Muscle layer of colon (tissue), 2 donors: Measurements from ENCODE around the gene ROBO2.

ENCODE experiments used
- H3K27ac ChIP-seq: one replicate; pipeline ENCODE4 v1.7.0; 2013; ENCODE audit warnings: low read depth, mild to moderate bottlenecking, low read length, moderate library complexity
- H3K27me3 ChIP-seq, 2 donors: one replicate each; pipeline ENCODE4 v1.7.0; 2013; ENCODE audit warnings: low read length in 2 of 2, mild to moderate bottlenecking in 2 of 2; ENCODE audit not compliant: insufficient read depth in 2 of 2, control insufficient read depth in 1 of 2
- H3K36me3 ChIP-seq: one replicate; pipeline ENCODE4 v1.7.0; 2013; ENCODE audit warnings: mild to moderate bottlenecking, low read length; ENCODE audit not compliant: insufficient read depth
- H3K4me1 ChIP-seq: one replicate; pipeline ENCODE4 v1.7.0; 2013; ENCODE audit warnings: mild to moderate bottlenecking, low read length; ENCODE audit not compliant: insufficient read depth
- H3K4me3 ChIP-seq, 2 donors: one replicate each; pipeline ENCODE4 v1.7.0; 2013; ENCODE audit warnings: low read length in 2 of 2, low read depth in 1 of 2, mild to moderate bottlenecking in 1 of 2, moderate library complexity in 1 of 2
- H3K9ac ChIP-seq: one replicate; pipeline ENCODE4 v1.7.0; 2013; ENCODE audit warnings: low read length
- H3K9me3 ChIP-seq: one replicate; pipeline ENCODE4 v1.7.0; 2013; ENCODE audit warnings: mild to moderate bottlenecking, low read length
- donor health status: abdominal sarcoma.
- donor health status: Adenocarcinoma of cecum.

Gene ROBO2

GRCh38 chr3:77553240-77553639 is 513.3 kb downstream of the ROBO2 start:
- Histone ChIP-seq H3K27me3 (no peaks in the 10 kb centered on the region), H3K36me3 (no peaks in the 10 kb centered on the region), H3K27ac (no peak overlapping the region), H3K4me1 (no peaks in the 10 kb centered on the region), H3K9ac (no peak overlapping the region), H3K9me3 (no peaks in the 10 kb centered on the region), H3K4me3 (no peak overlapping the region)

- no peaks in the 10 kb centered on the region for H3K4me1 ChIP-seq
- H3K9ac ChIP-seq, result no peak overlapping the region
- no peaks in the 10 kb centered on the region for H3K36me3 ChIP-seq
- no peak overlapping the region for H3K4me3 ChIP-seq
- no peak overlapping the region for H3K27ac ChIP-seq
- no peaks in the 10 kb centered on the region for H3K27me3 ChIP-seq
- H3K9me3 ChIP-seq, result no peaks in the 10 kb centered on the region
Measured at GRCh38 chr3:77562089-77562488, 522.2 kb downstream of the ROBO2 start.

GRCh38 chr3:77563012-77563411 is 523.1 kb downstream of the ROBO2 start:
- H3K36me3 ChIP-seq, result no peaks in the 10 kb centered on the region
- no peak overlapping the region for H3K9ac ChIP-seq
- no peak overlapping the region for H3K27ac ChIP-seq
- H3K4me3 ChIP-seq, result no peak overlapping the region
- H3K9me3 ChIP-seq, result no peaks in the 10 kb centered on the region
- no peaks in the 10 kb centered on the region for H3K27me3 ChIP-seq
- no peaks in the 10 kb centered on the region for H3K4me1 ChIP-seq

DNA sequence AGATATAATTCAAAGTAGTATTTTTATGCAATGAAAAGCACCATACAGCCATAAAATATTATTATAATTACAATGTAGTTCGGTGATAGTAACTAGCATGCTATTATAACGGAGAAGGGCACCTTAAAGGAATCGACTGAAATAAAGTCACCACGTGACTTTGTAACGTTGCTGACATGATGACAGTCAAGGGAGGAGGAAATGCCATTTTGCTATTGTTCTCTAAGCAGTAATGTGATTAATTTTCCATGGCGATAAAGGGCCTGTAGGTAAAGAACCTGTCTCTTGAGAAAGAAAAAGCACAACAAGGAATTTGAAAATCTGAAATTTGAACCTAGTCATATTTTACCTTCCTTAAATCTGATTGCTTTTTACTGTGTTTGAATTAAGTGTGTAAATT is 526.2 kb downstream of the ROBO2 start:
- Histone ChIP-seq H3K9ac (no peak overlapping the region), H3K36me3 (no peaks in the 10 kb centered on the region), H3K9me3 (no peaks in the 10 kb centered on the region), H3K27ac (no peak overlapping the region), H3K4me3 (no peak overlapping the region), H3K27me3 (no peaks in the 10 kb centered on the region), H3K4me1 (no peaks in the 10 kb centered on the region)

DNA sequence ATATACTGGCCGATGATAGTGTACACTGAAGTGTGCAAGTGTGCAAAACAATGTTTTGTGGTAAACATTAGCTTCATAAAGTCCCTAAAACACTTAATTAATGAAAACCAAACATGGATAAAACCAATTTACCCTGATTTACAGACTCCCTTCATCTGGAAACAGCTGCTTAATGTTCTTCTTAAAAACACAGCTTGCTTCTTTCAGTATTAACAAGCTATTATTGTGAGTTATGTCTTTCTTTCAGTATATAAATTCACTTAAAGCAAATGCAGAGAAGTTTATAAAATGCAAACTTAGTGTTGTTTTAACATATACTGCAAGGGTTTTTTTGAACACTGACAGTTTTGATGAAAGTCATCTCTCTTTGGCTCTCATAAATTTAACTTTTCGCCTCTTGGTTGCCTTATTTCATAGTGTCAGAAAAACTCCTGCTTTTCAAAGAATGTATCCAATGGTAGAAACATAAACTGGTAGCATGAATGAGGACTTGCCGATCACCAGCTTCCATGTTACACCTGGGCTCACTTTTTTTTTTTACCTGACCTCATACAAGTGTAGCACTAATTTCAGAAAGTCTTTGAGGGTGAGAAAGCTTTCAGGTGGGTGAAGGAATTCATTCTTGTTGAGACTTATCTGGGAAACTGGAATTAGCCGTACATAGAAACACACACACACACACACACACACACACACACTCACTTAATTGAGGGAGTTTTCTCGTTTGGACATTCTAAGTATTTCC is 532.2 kb downstream of the ROBO2 start:
- no peaks in the 10 kb centered on the region for H3K36me3 ChIP-seq
- H3K27ac ChIP-seq, result no peak overlapping the region
- H3K9me3 ChIP-seq, result no peaks in the 10 kb centered on the region
- no peaks in the 10 kb centered on the region for H3K27me3 ChIP-seq
- no peak overlapping the region for H3K4me3 ChIP-seq
- H3K4me1 ChIP-seq, result no peaks in the 10 kb centered on the region
- no peak overlapping the region for H3K9ac ChIP-seq

GRCh38 chr3:77577264-77577663 is 537.4 kb downstream of the ROBO2 start:
- no peak overlapping the region for H3K9ac ChIP-seq
- no peaks in the 10 kb centered on the region for H3K27me3 ChIP-seq
- H3K27ac ChIP-seq, result no peak overlapping the region
- no peaks in the 10 kb centered on the region for H3K36me3 ChIP-seq
- no peaks in the 10 kb centered on the region for H3K9me3 ChIP-seq
- H3K4me1 ChIP-seq, result no peaks in the 10 kb centered on the region
- H3K4me3 ChIP-seq, result no peak overlapping the region

GRCh38 chr3:77586216-77586615 is 546.3 kb downstream of the ROBO2 start:
- no peak overlapping the region for H3K4me3 ChIP-seq
- H3K9ac ChIP-seq, result no peak overlapping the region
- no peaks in the 10 kb centered on the region for H3K9me3 ChIP-seq
- no peak overlapping the region for H3K27ac ChIP-seq
- no peaks in the 10 kb centered on the region for H3K27me3 ChIP-seq
- no peaks in the 10 kb centered on the region for H3K36me3 ChIP-seq
- no peaks in the 10 kb centered on the region for H3K4me1 ChIP-seq

GRCh38 chr3:77588863-77589262 is 549.0 kb downstream of the ROBO2 start:
- no peaks in the 10 kb centered on the region for H3K4me1 ChIP-seq
- H3K27me3 ChIP-seq, result no peaks in the 10 kb centered on the region
- H3K9me3 ChIP-seq, result no peaks in the 10 kb centered on the region
- H3K9ac ChIP-seq, result no peak overlapping the region
- no peak overlapping the region for H3K27ac ChIP-seq
- H3K36me3 ChIP-seq, result no peaks in the 10 kb centered on the region
- no peak overlapping the region for H3K4me3 ChIP-seq

DNA sequence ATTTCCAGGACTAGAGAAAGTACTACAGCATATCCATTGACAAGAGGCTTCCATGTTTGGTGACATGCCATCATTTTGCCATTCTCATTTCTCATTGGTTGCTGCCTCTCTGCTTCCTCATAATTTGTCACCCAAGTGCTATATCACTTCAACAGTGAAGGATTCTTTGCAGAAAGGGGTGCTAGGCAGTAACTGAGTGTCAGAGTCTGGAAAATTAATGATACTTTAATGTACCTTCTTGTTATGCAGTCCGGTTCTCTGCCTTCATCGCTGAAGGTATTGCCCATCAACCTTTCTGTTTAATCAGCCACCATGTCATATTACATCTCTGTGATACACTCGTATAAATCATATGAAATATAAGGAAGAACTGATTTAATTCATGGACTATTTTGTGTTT is 550.3 kb downstream of the ROBO2 start:
- Histone ChIP-seq H3K9ac (no peak overlapping the region), H3K4me3 (no peak overlapping the region), H3K4me1 (no peaks in the 10 kb centered on the region)

GRCh38 chr3:77595371-77595870 is 555.5 kb downstream of the ROBO2 start:
- Histone ChIP-seq H3K27me3 (no peaks in the 10 kb centered on the region), H3K36me3 (no peaks in the 10 kb centered on the region), H3K4me1 (no peaks in the 10 kb centered on the region), H3K9me3 (no peaks in the 10 kb centered on the region), H3K4me3 (no peak overlapping the region), H3K27ac (no peak overlapping the region), H3K9ac (no peak overlapping the region)

More for the DNA sequence above, 550.3 kb downstream of the ROBO2 start:
- Histone ChIP-seq H3K36me3 (no peaks in the 10 kb centered on the region), H3K27me3 (no peaks in the 10 kb centered on the region), H3K27ac (no peak overlapping the region), H3K9me3 (no peaks in the 10 kb centered on the region)

DNA sequence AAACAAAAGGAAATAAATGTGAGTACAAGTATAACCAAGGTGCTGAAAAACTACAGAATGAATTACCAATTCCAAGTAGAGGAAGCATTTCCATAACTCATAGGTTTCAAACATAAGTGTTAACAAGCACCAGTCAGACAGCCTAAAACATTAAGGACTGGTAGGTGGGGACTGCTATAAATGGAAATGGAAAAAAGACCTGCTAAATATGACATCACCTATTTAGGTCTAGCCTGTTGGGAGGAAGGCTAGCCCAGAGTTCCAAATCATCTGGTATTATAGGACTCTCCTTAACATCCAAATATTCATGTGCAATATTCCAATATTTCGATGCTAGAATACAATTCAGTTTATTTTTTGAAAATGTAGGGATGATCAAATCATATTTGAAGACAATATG is 560.0 kb downstream of the ROBO2 start:
- Histone ChIP-seq H3K4me1 (no peaks in the 10 kb centered on the region), H3K4me3 (no peak overlapping the region), H3K27me3 (no peaks in the 10 kb centered on the region), H3K27ac (no peak overlapping the region), H3K36me3 (no peaks in the 10 kb centered on the region), H3K9me3 (no peaks in the 10 kb centered on the region), H3K9ac (no peak overlapping the region)

DNA sequence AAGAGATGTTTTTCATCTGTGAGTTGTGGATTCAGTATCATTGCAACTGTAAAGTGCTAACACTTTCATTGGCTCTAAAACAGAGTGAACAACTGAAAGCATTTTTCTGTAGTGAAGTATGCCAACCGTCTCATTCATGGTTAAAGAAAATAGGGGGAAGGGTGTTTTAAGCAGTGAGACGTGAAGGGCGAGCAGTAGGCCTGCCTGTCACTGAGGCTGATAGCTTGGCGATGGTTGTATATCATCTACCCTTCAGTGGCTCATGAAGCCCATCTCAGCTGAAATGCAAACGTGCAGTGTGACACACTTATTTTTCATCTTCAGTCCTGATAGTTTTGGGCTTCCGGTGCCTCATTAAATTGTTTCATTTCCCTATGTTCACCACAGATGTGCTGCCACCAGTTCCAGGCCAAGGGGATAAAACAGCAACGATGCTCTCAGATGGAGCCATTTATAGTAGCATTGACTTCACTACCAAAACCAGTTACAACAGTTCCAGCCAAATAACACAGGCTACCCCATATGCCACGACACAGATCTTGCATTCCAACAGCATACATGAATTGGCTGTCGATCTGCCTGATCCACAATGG is 562.0 kb downstream of the ROBO2 start:
- Histone ChIP-seq H3K27ac (no peak overlapping the region), H3K36me3 (no peaks in the 10 kb centered on the region), H3K9me3 (no peaks in the 10 kb centered on the region), H3K9ac (no peak overlapping the region), H3K4me1 (no peaks in the 10 kb centered on the region), H3K27me3 (no peaks in the 10 kb centered on the region), H3K4me3 (no peak overlapping the region)
